Choroid plexus epithelial cell (primary cell): Measurements from ENCODE around the gene OSBPL5.

Experiments
- DNase-seq: peaks from one replicate; pipeline ENCODE4 v3.0.0-alpha.2; 2010; ENCODE audit warnings: low read depth
- H3K4me3 ChIP-seq: 2 replicates; pipeline ENCODE4 v1.5.1; 2011; ENCODE audit warnings: low read depth, mild to moderate bottlenecking, control low read depth, low read length, moderate library complexity
- CTCF ChIP-seq: conservative IDR thresholded peaks from 2 replicates; pipeline ENCODE4 v1.5.1; 2011; ENCODE audit warnings: low read depth, mild to moderate bottlenecking, control low read depth, inconsistent platforms, low read length, moderate library complexity

The OSBPL5 gene

GRCh38 chr11:3192511-3193372 is 27.6 kb upstream of the OSBPL5 start:
- no peak overlapping the region for H3K4me3 ChIP-seq
- DNase-seq: no peak
- TF ChIP-seq CTCF: no peak

GRCh38 chr11:3191586-3192324 is 26.6 kb upstream of the OSBPL5 start:
- H3K4me3 ChIP-seq: no peak overlapping the region
- TF ChIP-seq CTCF: no peak
- DNase-seq: no peak

GRCh38 chr11:3190600-3190999 is 25.5 kb upstream of the OSBPL5 start:
- DNase-seq: no peak
- no peak for TF ChIP-seq CTCF
- H3K4me3 ChIP-seq: no peak overlapping the region

GRCh38 chr11:3189886-3190583 is 24.9 kb upstream of the OSBPL5 start:
- TF ChIP-seq CTCF: no peak
- no peak overlapping the region for H3K4me3 ChIP-seq
- no peak for DNase-seq

- no peak overlapping the region for H3K4me3 ChIP-seq
- TF ChIP-seq CTCF: no peak
- no peak for DNase-seq
These were observed 24.2 kb upstream of the OSBPL5 start for GRCh38 chr11:3189196-3189843.

GRCh38 chr11:3188496-3189195 is 23.5 kb upstream of the OSBPL5 start:
- no peak overlapping the region for H3K4me3 ChIP-seq
- no peak for DNase-seq
- TF ChIP-seq CTCF: no peak
